Measurements from ENCODE around the gene SARS2. TPM values are rescaled to one million over a fixed set of nuclear protein-coding genes. Genes with fewer than 3 reads are reported as not detected.
A peak's percentile ranks its signal among the peaks of the same experiment; 100 is the strongest.

SARS2 gene
- total RNA-seq, 5 donors from 2014 or later (not counting 1 experiment from before 2014, with no cell fraction given) = 22.0 to 33.5 (median 26.0) TPM

- ATAC-seq (replicated peaks in 1 of 4) (peak; percentile 93 to 98 (median 96)), DNase-seq (peak; percentile 81 to 98 (median 90))
- ChIA-PET CTCF (interaction anchor here (0.7 to 1.1 kb wide), 4 partner anchors 13 to 100 kb away, joined by 3 to 5 read pairs (median 4); no protein-coding TSS in a partner anchor), POLR2A (interaction anchor here in 1 of 2 donors (1.2 kb wide), 1 partner anchor 38 kb away, joined by 3 read pairs; the partner anchor contains the start of gene ECH1)
- H3K27me3 Mint-ChIP-seq = no peaks in the 10 kb centered on the region
- H3K36me3 Mint-ChIP-seq = peaks cover 14% of the 10 kb centered on the region
- Histone ChIP-seq H3K27me3 (replicated peaks in 1 of 2; ENCODE audit: control insufficient read depth in 2 of 2, extremely low read depth in 1 of 2, insufficient read depth in 2 of 2, low read length in 1 of 2) (no peaks in the 10 kb centered on the region), H3K36me3 (ENCODE audit: control insufficient read depth in 2 of 2, extremely low read depth in 1 of 2, insufficient read depth in 1 of 2, low read length in 1 of 2) (peaks cover 0 to 28% of the 10 kb centered on the region in 2 donors), H3K9me3 (no peaks in the 10 kb centered on the region), H3K4me3 (ENCODE audit: control insufficient read depth in 1 of 2, extremely low read depth in 1 of 2, low read length in 1 of 2) (peak overlapping the region; percentile 61 to 72), H3K4me1 (ENCODE audit: control insufficient read depth in 1 of 2, extremely low read depth in 1 of 2, insufficient read depth in 2 of 2, low read length in 2 of 2) (peaks cover 12 to 52% of the 10 kb centered on the region in 2 experiments), H3K27ac (ENCODE audit: low read length) (peak overlapping the region; percentile 69)
- no peaks in the 10 kb centered on the region for H3K9me3 Mint-ChIP-seq
- H3K4me3 Mint-ChIP-seq = peak overlapping the region; percentile 83 to 90 (median 83)
- WGBS (ENCODE audit: insufficient coverage) = under 1% methylated on average over 42 of the region's 62 CpGs
- H3K27ac Mint-ChIP-seq = peak overlapping the region; percentile 90 to 92
- H3K4me1 Mint-ChIP-seq = peaks cover 44 to 49% (median 46%) of the 10 kb centered on the region in 3 donors
Measured at GRCh38 chr19:38869836-38870607, 60.5 kb downstream of the SARS2 start.

GRCh38 chr19:38869160-38869835 lies 61.3 kb downstream of the SARS2 start:
- peak in 3 of 35 experiments; percentile 18 to 46 (median 32) for DNase-seq
- CTCF ChIA-PET = interaction anchor here (1.0 to 1.2 kb wide), 3 partner anchors 17 to 99 kb away, joined by 3 to 6 read pairs (median 4); no protein-coding TSS in a partner anchor
- no peaks in the 10 kb centered on the region for H3K9me3 Mint-ChIP-seq
- peaks cover 0 to 26% of the 10 kb centered on the region in 2 donors for H3K36me3 ChIP-seq (ENCODE audit: control insufficient read depth in 2 of 2, extremely low read depth in 1 of 2, insufficient read depth in 1 of 2, low read length in 1 of 2)
- POLR2A ChIA-PET = interaction anchor here (0.5 to 1.2 kb wide), 3 partner anchors 37 to 114 kb away, joined by 3 to 4 read pairs (median 3); partner anchors contain the start of gene ECH1 (in 1 of the 2)
- peaks cover 14% of the 10 kb centered on the region for H3K36me3 Mint-ChIP-seq
- H3K4me3 ChIP-seq (ENCODE audit: control insufficient read depth in 1 of 2, extremely low read depth in 1 of 2, low read length in 1 of 2) = peak overlapping the region; percentile 61 to 72
- WGBS (ENCODE audit: insufficient coverage) = 14% methylated on average over 34 of the region's 34 CpGs
- no peaks in the 10 kb centered on the region for H3K27me3 ChIP-seq (replicated peaks in 1 of 2; ENCODE audit: control insufficient read depth in 2 of 2, extremely low read depth in 1 of 2, insufficient read depth in 2 of 2, low read length in 1 of 2)
- H3K27ac ChIP-seq (ENCODE audit: low read length) = peak overlapping the region; percentile 69
- H3K27me3 Mint-ChIP-seq = no peaks in the 10 kb centered on the region
- H3K27ac Mint-ChIP-seq = peak overlapping the region; percentile 90 to 92
- peak overlapping the region; percentile 83 to 90 (median 83) for H3K4me3 Mint-ChIP-seq
- peaks cover 52 to 57% (median 54%) of the 10 kb centered on the region in 3 donors for H3K4me1 Mint-ChIP-seq
- ATAC-seq (replicated peaks in 1 of 4) = peak in 1 of 4 experiments; percentile 14
- no peaks in the 10 kb centered on the region for H3K9me3 ChIP-seq
- peaks cover 19 to 59% of the 10 kb centered on the region in 2 experiments for H3K4me1 ChIP-seq (ENCODE audit: control insufficient read depth in 1 of 2, extremely low read depth in 1 of 2, insufficient read depth in 2 of 2, low read length in 2 of 2)

GRCh38 chr19:38868551-38868950 lies 62.0 kb downstream of the SARS2 start:
- Histone ChIP-seq H3K36me3 (ENCODE audit: control insufficient read depth in 2 of 2, extremely low read depth in 1 of 2, insufficient read depth in 1 of 2, low read length in 1 of 2) (peaks cover 0 to 23% of the 10 kb centered on the region in 2 donors), H3K4me3 (ENCODE audit: control insufficient read depth in 1 of 2, extremely low read depth in 1 of 2, low read length in 1 of 2) (peak overlapping the region in 1 of 2 donors; percentile 72), H3K27me3 (replicated peaks in 1 of 2; ENCODE audit: control insufficient read depth in 2 of 2, extremely low read depth in 1 of 2, insufficient read depth in 2 of 2, low read length in 1 of 2) (no peaks in the 10 kb centered on the region), H3K4me1 (ENCODE audit: control insufficient read depth in 1 of 2, extremely low read depth in 1 of 2, insufficient read depth in 2 of 2, low read length in 2 of 2) (peaks cover 20 to 67% of the 10 kb centered on the region in 2 experiments), H3K27ac (ENCODE audit: low read length) (peak overlapping the region; percentile 69), H3K9me3 (no peaks in the 10 kb centered on the region)
- Mint-ChIP-seq H3K9me3 (no peaks in the 10 kb centered on the region), H3K4me1 (peaks cover 54 to 58% (median 54%) of the 10 kb centered on the region in 3 donors), H3K27ac (peak overlapping the region; percentile 90 to 92), H3K4me3 (peak overlapping the region; percentile 52 to 90 (median 83)), H3K27me3 (no peaks in the 10 kb centered on the region), H3K36me3 (peaks cover 10% of the 10 kb centered on the region)
- ChIA-PET CTCF (interaction anchor here (1.1 to 1.2 kb wide), 2 partner anchors 26 to 98 kb away, joined by 3 to 6 read pairs; no protein-coding TSS in a partner anchor), POLR2A (interaction anchor here (0.5 to 1.2 kb wide), 2 partner anchors 36 kb away, joined by 3 to 4 read pairs; partner anchors contain the start of gene ECH1 (in 1 of the 2))
- DNase-seq (no peak), ATAC-seq (replicated peaks in 1 of 4) (no peak)
- WGBS (ENCODE audit: insufficient coverage) = 83% methylated on average over 2 of the region's 6 CpGs

- H3K4me3 Mint-ChIP-seq = no peak overlapping the region
- H3K27ac Mint-ChIP-seq = peak overlapping the region in 1 of 2 donors; percentile 73
- POLR2A ChIA-PET = interaction anchor here (0.6 to 0.7 kb wide), 4 partner anchors 8 to 877 kb away, joined by 4 to 6 read pairs (median 4); no protein-coding TSS in a partner anchor
- ATAC-seq (replicated peaks in 1 of 4) (no peak), DNase-seq (no peak)
- no peaks in the 10 kb centered on the region for H3K27me3 ChIP-seq (replicated peaks in 1 of 2; ENCODE audit: control insufficient read depth in 2 of 2, extremely low read depth in 1 of 2, insufficient read depth in 2 of 2, low read length in 1 of 2)
- H3K36me3 ChIP-seq (ENCODE audit: control insufficient read depth in 2 of 2, extremely low read depth in 1 of 2, insufficient read depth in 1 of 2, low read length in 1 of 2) = peaks cover 0 to 15% of the 10 kb centered on the region in 2 donors
- H3K4me3 ChIP-seq (ENCODE audit: control insufficient read depth in 1 of 2, extremely low read depth in 1 of 2, low read length in 1 of 2) = no peak overlapping the region
- no peaks in the 10 kb centered on the region for H3K9me3 Mint-ChIP-seq
- no peaks in the 10 kb centered on the region for H3K27me3 Mint-ChIP-seq
- 100% methylated on average over 4 of the region's 10 CpGs for WGBS (ENCODE audit: insufficient coverage)
- peaks cover 48 to 58% (median 57%) of the 10 kb centered on the region in 3 donors for H3K4me1 Mint-ChIP-seq
- H3K27ac ChIP-seq (ENCODE audit: low read length) = no peak overlapping the region
- CTCF ChIA-PET = no interaction called here
- no peaks in the 10 kb centered on the region for H3K9me3 ChIP-seq
- peaks cover 20 to 68% of the 10 kb centered on the region in 2 experiments for H3K4me1 ChIP-seq (ENCODE audit: control insufficient read depth in 1 of 2, extremely low read depth in 1 of 2, insufficient read depth in 2 of 2, low read length in 2 of 2)
- H3K36me3 Mint-ChIP-seq = peaks cover 5% of the 10 kb centered on the region
Measured at GRCh38 chr19:38867171-38867780, 63.3 kb downstream of the SARS2 start.

Other genes with a start within 250 kb of the SARS2 start
- 10 to 100 TPM in 2 of 5 donors, 1 to 10 TPM in 3; 2.5 to 13.8 (median 8.8) TPM for gene CAPN12, start 186.3 kb downstream of the SARS2 start, total RNA-seq
- gene LGALS7, start 157.2 kb downstream of the SARS2 start, total RNA-seq = not detected
- not detected for gene LGALS7B, start 141.6 kb downstream of the SARS2 start, total RNA-seq
- gene LGALS4, start 117.8 kb downstream of the SARS2 start, total RNA-seq = 1 to 10 TPM; 3.8 to 8.8 (median 6.6) TPM
- gene ECH1, start 99.0 kb downstream of the SARS2 start, total RNA-seq = 100 to 1,000 TPM in 4 of 5 donors, 10 to 100 TPM in 1; 76.7 to 159 (median 134) TPM
- gene HNRNPL, start 80.8 kb downstream of the SARS2 start, total RNA-seq = 100 to 1,000 TPM; 320 to 498 (median 330) TPM
- gene RINL, start 52.5 kb downstream of the SARS2 start, total RNA-seq = 10 to 100 TPM; 44.2 to 81.3 (median 71.0) TPM
- gene SIRT2, start 31.1 kb downstream of the SARS2 start, total RNA-seq = 10 to 100 TPM; 50.7 to 67.6 (median 55.6) TPM
- gene NFKBIB, start 30.8 kb downstream of the SARS2 start, total RNA-seq = 10 to 100 TPM; 31.9 to 36.8 (median 33.9) TPM
- gene CCER2, start 18.6 kb downstream of the SARS2 start, total RNA-seq = 1 to 10 TPM; 1.1 to 1.6 (median 1.3) TPM
- gene MRPS12, start 181 bp upstream of the SARS2 start, total RNA-seq = 10 to 100 TPM; 17.3 to 35.1 (median 32.8) TPM
- under 1 TPM in 3 of 5 donors, not detected in 2; 0.18 to 0.46 (median 0.28) TPM for gene FBXO17, start 45.0 kb upstream of the SARS2 start, total RNA-seq
- under 1 TPM in 3 of 5 donors, not detected in 2; 0.41 to 0.69 (median 0.66) TPM for gene FBXO27, start 101.8 kb upstream of the SARS2 start, total RNA-seq
- gene ACP7, start 153.6 kb upstream of the SARS2 start, total RNA-seq = under 1 TPM in 1 of 5 donors, not detected in 4; 0.19 TPM
- gene PAK4, start 195.0 kb upstream of the SARS2 start, total RNA-seq = 10 to 100 TPM in 3 of 5 donors, 1 to 10 TPM in 2; 8.6 to 16.8 (median 12.9) TPM

Measured in T-cell (primary cell).